Measurements from ENCODE around the gene SOD3. TPM values are rescaled to one million over a fixed set of nuclear protein-coding genes. Genes with fewer than 3 reads are reported as not detected.

SOD3 gene
- total RNA-seq, 1 donor from 2014 or later, result 1.6 TPM

DNA sequence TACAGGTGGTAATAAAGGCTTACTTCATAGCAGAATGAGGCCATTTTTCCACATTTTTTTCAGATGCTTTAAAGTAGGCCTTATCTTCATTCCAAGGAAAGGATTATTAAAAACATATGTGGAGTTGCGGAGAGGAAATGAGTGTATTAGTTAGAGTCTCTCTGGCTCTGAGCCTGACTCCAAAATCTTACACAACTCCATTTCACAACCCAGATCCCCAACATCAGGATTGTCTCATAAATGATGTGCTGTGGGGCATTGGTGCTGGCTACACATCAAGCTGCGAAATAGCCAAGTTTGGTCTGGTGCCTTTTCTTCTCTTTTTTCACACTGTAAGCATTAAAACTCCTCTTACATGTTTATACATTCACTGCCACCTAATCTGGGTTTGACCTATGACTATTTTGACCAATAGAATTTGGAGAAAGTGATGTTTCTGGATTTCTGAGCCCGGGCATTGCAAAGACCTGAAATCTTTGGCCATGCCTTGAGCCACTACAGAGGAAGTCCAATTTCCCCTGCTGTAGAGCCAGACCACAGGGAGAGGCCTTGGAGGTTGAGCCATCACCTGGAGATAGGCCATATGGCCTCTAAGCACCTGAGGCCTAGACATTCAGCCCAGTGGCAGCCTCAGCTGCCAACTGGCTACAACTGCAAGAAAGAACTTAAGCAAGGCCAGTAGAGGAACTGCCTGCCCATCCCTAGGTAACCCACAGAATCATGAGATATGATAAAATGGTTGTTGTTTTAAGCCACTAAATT is 16.7 kb upstream of the SOD3 start:
- Mint-ChIP-seq H3K36me3 (ENCODE audit: low read depth, unreplicated experiment) (no peaks in the 10 kb centered on the region), H3K4me1 (ENCODE audit: unreplicated experiment) (no peaks in the 10 kb centered on the region), H3K27ac (ENCODE audit: unreplicated experiment) (no peak overlapping the region), H3K27me3 (ENCODE audit: unreplicated experiment) (no peaks in the 10 kb centered on the region), H3K9me3 (ENCODE audit: unreplicated experiment) (no peaks in the 10 kb centered on the region), H3K4me3 (ENCODE audit: unreplicated experiment) (no peak overlapping the region)
- no peak for TF ChIP-seq CTCF (IDR thresholded peaks at IDR 0.05; ENCODE audit: unreplicated experiment)
- DNase-seq (ENCODE audit: low spot score), result no peak

GRCh38 chr4:24780936-24781495 is 14.4 kb upstream of the SOD3 start:
- no peaks in the 10 kb centered on the region for H3K4me1 Mint-ChIP-seq (ENCODE audit: unreplicated experiment)
- no peak overlapping the region for H3K4me3 Mint-ChIP-seq (ENCODE audit: unreplicated experiment)
- TF ChIP-seq CTCF (IDR thresholded peaks at IDR 0.05; ENCODE audit: unreplicated experiment), result no peak
- H3K36me3 Mint-ChIP-seq (ENCODE audit: low read depth, unreplicated experiment), result no peaks in the 10 kb centered on the region
- no peak overlapping the region for H3K27ac Mint-ChIP-seq (ENCODE audit: unreplicated experiment)
- no peaks in the 10 kb centered on the region for H3K9me3 Mint-ChIP-seq (ENCODE audit: unreplicated experiment)
- no peaks in the 10 kb centered on the region for H3K27me3 Mint-ChIP-seq (ENCODE audit: unreplicated experiment)
- no peak for DNase-seq (ENCODE audit: low spot score)

DNA sequence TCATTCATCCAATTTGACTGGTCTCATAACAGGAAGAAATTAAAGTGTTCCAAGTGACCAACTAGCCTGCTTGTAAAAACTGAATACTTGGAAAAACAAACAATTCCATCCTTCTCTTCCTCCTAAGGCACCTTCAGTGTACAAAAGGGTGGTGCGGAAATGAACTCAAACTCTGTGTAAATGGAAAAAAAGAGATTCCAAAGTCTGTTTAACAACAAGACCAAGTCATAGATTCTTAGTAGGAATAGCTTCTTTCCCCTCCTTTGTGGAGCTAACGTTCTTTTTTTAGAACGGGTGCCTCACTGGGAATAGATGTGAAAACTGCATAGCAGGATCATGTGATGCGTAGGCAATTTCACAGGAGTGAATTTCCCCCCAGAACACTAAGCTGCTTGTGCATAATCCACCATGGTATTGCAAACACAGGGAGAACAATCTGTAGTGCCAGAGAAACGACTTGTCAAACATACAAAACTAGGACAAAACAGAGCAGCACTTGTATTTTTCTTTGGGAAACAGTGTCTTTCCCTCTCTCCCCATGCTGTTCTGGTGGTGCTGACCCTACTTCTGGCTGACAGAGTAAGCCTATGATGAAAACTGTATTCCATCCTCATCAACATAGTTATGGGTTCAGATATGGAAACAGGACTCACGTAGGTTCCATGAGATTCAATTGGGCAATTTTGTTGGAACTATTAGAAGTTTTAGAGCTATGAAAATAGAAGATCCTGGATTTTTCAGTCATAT is 13.2 kb upstream of the SOD3 start:
- no peak for DNase-seq (ENCODE audit: low spot score)
- TF ChIP-seq CTCF (IDR thresholded peaks at IDR 0.05; ENCODE audit: unreplicated experiment), result no peak
- H3K27me3 Mint-ChIP-seq (ENCODE audit: unreplicated experiment), result no peaks in the 10 kb centered on the region
- no peak overlapping the region for H3K27ac Mint-ChIP-seq (ENCODE audit: unreplicated experiment)
- H3K4me1 Mint-ChIP-seq (ENCODE audit: unreplicated experiment), result no peaks in the 10 kb centered on the region
- H3K36me3 Mint-ChIP-seq (ENCODE audit: low read depth, unreplicated experiment), result no peaks in the 10 kb centered on the region
- H3K9me3 Mint-ChIP-seq (ENCODE audit: unreplicated experiment), result no peaks in the 10 kb centered on the region
- H3K4me3 Mint-ChIP-seq (ENCODE audit: unreplicated experiment), result no peak overlapping the region

GRCh38 chr4:24783506-24783905 is 11.9 kb upstream of the SOD3 start:
- no peak for DNase-seq (ENCODE audit: low spot score)
- Mint-ChIP-seq H3K4me3 (ENCODE audit: unreplicated experiment) (no peak overlapping the region), H3K36me3 (ENCODE audit: low read depth, unreplicated experiment) (no peaks in the 10 kb centered on the region), H3K9me3 (ENCODE audit: unreplicated experiment) (no peaks in the 10 kb centered on the region), H3K4me1 (ENCODE audit: unreplicated experiment) (no peaks in the 10 kb centered on the region), H3K27me3 (ENCODE audit: unreplicated experiment) (peaks cover 2% of the 10 kb centered on the region), H3K27ac (ENCODE audit: unreplicated experiment) (no peak overlapping the region)
- TF ChIP-seq CTCF (IDR thresholded peaks at IDR 0.05; ENCODE audit: unreplicated experiment), result no peak

DNA sequence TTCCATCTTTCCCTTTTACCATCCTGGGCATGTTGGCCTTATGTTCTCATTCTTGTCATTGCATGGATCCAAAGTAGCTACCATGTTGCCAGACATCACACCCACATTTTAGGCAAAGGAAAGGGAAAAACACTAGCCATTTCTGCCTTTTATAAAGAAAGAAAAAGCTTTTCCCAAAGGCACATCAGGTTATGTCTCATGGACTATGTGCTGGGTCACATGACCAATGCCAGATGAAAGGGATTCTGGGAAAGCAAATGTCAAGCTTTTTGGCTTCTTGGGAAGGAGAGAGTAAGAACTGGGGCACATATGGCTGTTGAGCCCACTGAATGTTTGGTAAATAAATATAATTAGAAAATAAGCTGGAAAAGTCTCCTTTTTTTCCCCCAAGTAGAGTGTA is 4.3 kb upstream of the SOD3 start:
- no peak for DNase-seq (ENCODE audit: low spot score)
- Mint-ChIP-seq H3K4me1 (ENCODE audit: unreplicated experiment) (peaks cover 8% of the 10 kb centered on the region), H3K4me3 (ENCODE audit: unreplicated experiment) (no peak overlapping the region), H3K27ac (ENCODE audit: unreplicated experiment) (no peak overlapping the region), H3K27me3 (ENCODE audit: unreplicated experiment) (peaks cover 2% of the 10 kb centered on the region), H3K9me3 (ENCODE audit: unreplicated experiment) (no peaks in the 10 kb centered on the region), H3K36me3 (ENCODE audit: low read depth, unreplicated experiment) (no peaks in the 10 kb centered on the region)
- no peak for TF ChIP-seq CTCF (IDR thresholded peaks at IDR 0.05; ENCODE audit: unreplicated experiment)

All from endothelial cell (in vitro differentiated cells).